Muscle layer of duodenum (tissue), 2 donors: ENCODE data around the gene SLC39A10.
"Not testable (repeated sequence)": the region's sequence is repeated elsewhere in the genome, so short reads cannot be mapped to it uniquely, and the experiment has no call there.

Experiments used
- H3K27ac ChIP-seq: one replicate; pipeline ENCODE4 v1.7.0; 2013; ENCODE audit warnings: mild to moderate bottlenecking, low read length
- H3K27me3 ChIP-seq: one replicate; pipeline ENCODE4 v1.7.0; 2013; ENCODE audit warnings: low read depth, mild to moderate bottlenecking, control low read depth, low read length
- H3K36me3 ChIP-seq, 2 donors: one replicate each; pipeline ENCODE4 v1.7.0; 2013; ENCODE audit warnings: low read length in 2 of 2, control low read depth in 1 of 2, mild to moderate bottlenecking in 1 of 2; ENCODE audit not compliant: insufficient read depth in 2 of 2, control insufficient read depth in 1 of 2
- H3K4me1 ChIP-seq, 2 donors: one replicate each; pipeline ENCODE4 v1.7.0; 2013; ENCODE audit warnings: low read length in 2 of 2, mild to moderate bottlenecking in 2 of 2, control low read depth in 1 of 2, moderate library complexity in 1 of 2; ENCODE audit not compliant: insufficient read depth in 2 of 2, control insufficient read depth in 1 of 2
- H3K4me3 ChIP-seq, 2 donors: one replicate each; pipeline ENCODE4 v1.7.0; 2013; ENCODE audit warnings: low read length in 2 of 2, low read depth in 1 of 2, mild to moderate bottlenecking in 1 of 2
- H3K9me3 ChIP-seq, 2 donors: one replicate each; pipeline ENCODE4 v1.7.0; 2013; ENCODE audit warnings: low read length in 2 of 2, control low read depth in 1 of 2, mild to moderate bottlenecking in 1 of 2; ENCODE audit not compliant: control insufficient read depth in 1 of 2
- donor health status: healthy.

The SLC39A10 gene

GRCh38 chr2:195675783-195676427 lies 18.9 kb downstream of the SLC39A10 start:
- H3K27me3 ChIP-seq, result no peaks in the 10 kb centered on the region
- H3K27ac ChIP-seq, result no peak overlapping the region
- H3K36me3 ChIP-seq, result no peaks in the 10 kb centered on the region
- no peaks in the 10 kb centered on the region for H3K9me3 ChIP-seq
- H3K4me3 ChIP-seq, result no peak overlapping the region
- H3K4me1 ChIP-seq, result no peaks in the 10 kb centered on the region

GRCh38 chr2:195677290-195677689 lies 20.3 kb downstream of the SLC39A10 start:
- Histone ChIP-seq H3K27me3 (no peaks in the 10 kb centered on the region), H3K36me3 (no peaks in the 10 kb centered on the region), H3K9me3 (no peaks in the 10 kb centered on the region), H3K4me3 (no peak overlapping the region), H3K27ac (no peak overlapping the region), H3K4me1 (no peaks in the 10 kb centered on the region)

- Histone ChIP-seq H3K4me3 (no peak overlapping the region), H3K4me1 (no peaks in the 10 kb centered on the region), H3K27me3 (no peaks in the 10 kb centered on the region), H3K27ac (no peak overlapping the region), H3K36me3 (no peaks in the 10 kb centered on the region), H3K9me3 (no peaks in the 10 kb centered on the region)
Measured at GRCh38 chr2:195677884-195678283, 20.9 kb downstream of the SLC39A10 start.

GRCh38 chr2:195682077-195682476 lies 25.1 kb downstream of the SLC39A10 start:
- Histone ChIP-seq H3K27ac (no peak overlapping the region), H3K4me3 (no peak overlapping the region), H3K36me3 (no peaks in the 10 kb centered on the region), H3K4me1 (no peaks in the 10 kb centered on the region), H3K9me3 (no peaks in the 10 kb centered on the region), H3K27me3 (no peaks in the 10 kb centered on the region)

GRCh38 chr2:195683174-195683573 lies 26.1 kb downstream of the SLC39A10 start:
- no peaks in the 10 kb centered on the region for H3K4me1 ChIP-seq
- H3K27me3 ChIP-seq, result no peaks in the 10 kb centered on the region
- H3K4me3 ChIP-seq, result no peak overlapping the region
- no peaks in the 10 kb centered on the region for H3K36me3 ChIP-seq
- no peak overlapping the region for H3K27ac ChIP-seq
- no peaks in the 10 kb centered on the region for H3K9me3 ChIP-seq

- H3K27ac ChIP-seq, result no peak overlapping the region
- no peaks in the 10 kb centered on the region for H3K4me1 ChIP-seq
- H3K27me3 ChIP-seq, result no peaks in the 10 kb centered on the region
- H3K36me3 ChIP-seq, result no peaks in the 10 kb centered on the region
- no peak overlapping the region for H3K4me3 ChIP-seq
- peaks cover 0 to 5% of the 10 kb centered on the region in 2 donors for H3K9me3 ChIP-seq
Measured at GRCh38 chr2:195686564-195686963, 29.5 kb downstream of the SLC39A10 start.

- Histone ChIP-seq H3K4me1 (no peaks in the 10 kb centered on the region), H3K36me3 (no peaks in the 10 kb centered on the region), H3K4me3 (no peak overlapping the region), H3K9me3 (peaks cover 0 to 5% of the 10 kb centered on the region in 2 donors), H3K27me3 (no peaks in the 10 kb centered on the region), H3K27ac (no peak overlapping the region)
Measured at GRCh38 chr2:195687320-195688086, 30.5 kb downstream of the SLC39A10 start.

- not testable (repeated sequence) for H3K9me3 ChIP-seq, H3K27ac ChIP-seq, H3K4me1 ChIP-seq, H3K4me3 ChIP-seq, H3K27me3 ChIP-seq
- peaks cover 0 to 10% of the 10 kb centered on the region in 2 donors for H3K36me3 ChIP-seq
Measured at GRCh38 chr2:195692531-195692930, 35.5 kb downstream of the SLC39A10 start.

- no peaks in the 10 kb centered on the region for H3K4me1 ChIP-seq
- peaks cover 0 to 10% of the 10 kb centered on the region in 2 donors for H3K36me3 ChIP-seq
- no peaks in the 10 kb centered on the region for H3K27me3 ChIP-seq
- no peak overlapping the region for H3K4me3 ChIP-seq
- peaks cover 0 to 8% of the 10 kb centered on the region in 2 donors for H3K9me3 ChIP-seq
- no peak overlapping the region for H3K27ac ChIP-seq
Measured at GRCh38 chr2:195694553-195694952, 37.5 kb downstream of the SLC39A10 start.

- no peaks in the 10 kb centered on the region for H3K4me1 ChIP-seq
- H3K27ac ChIP-seq, result no peak overlapping the region
- peaks cover 0 to 10% of the 10 kb centered on the region in 2 donors for H3K36me3 ChIP-seq
- no peaks in the 10 kb centered on the region for H3K27me3 ChIP-seq
- peaks cover 0 to 9% of the 10 kb centered on the region in 2 donors for H3K9me3 ChIP-seq
- H3K4me3 ChIP-seq, result no peak overlapping the region
Measured at GRCh38 chr2:195695002-195695631, 38.1 kb downstream of the SLC39A10 start.

- H3K36me3 ChIP-seq, result peaks cover 0 to 10% of the 10 kb centered on the region in 2 donors
- no peaks in the 10 kb centered on the region for H3K27me3 ChIP-seq
- H3K4me1 ChIP-seq, result no peaks in the 10 kb centered on the region
- H3K4me3 ChIP-seq, result no peak overlapping the region
- no peak overlapping the region for H3K27ac ChIP-seq
- H3K9me3 ChIP-seq, result peaks cover 0 to 10% of the 10 kb centered on the region in 2 donors
Measured at GRCh38 chr2:195696012-195696411, 39.0 kb downstream of the SLC39A10 start.
